IPS-18c (cell line): ENCODE results near the gene HIVEP3.

Experiments used
- H3K4me3 ChIP-seq: 2 replicates; pipeline ENCODE4 v1.7.0; 2013; ENCODE audit warnings: low read depth, mild to moderate bottlenecking, low read length, moderate library complexity; ENCODE audit not compliant: insufficient read depth
- H3K9me3 ChIP-seq: one replicate; pipeline ENCODE4 v1.6.1; 2013; ENCODE audit warnings: mild to moderate bottlenecking, low read length, moderate library complexity; ENCODE audit not compliant: control insufficient read depth, insufficient read depth

Gene HIVEP3

GRCh38 chr1:41488040-41488951 is 430.4 kb downstream of the HIVEP3 start:
- Histone ChIP-seq H3K4me3 (no peak overlapping the region), H3K9me3 (no peaks in the 10 kb centered on the region)

- no peak overlapping the region for H3K4me3 ChIP-seq
- H3K9me3 ChIP-seq = no peaks in the 10 kb centered on the region
Observed at GRCh38 chr1:41487126-41488039, 431.3 kb downstream of the HIVEP3 start.

- no peak overlapping the region for H3K4me3 ChIP-seq
- no peaks in the 10 kb centered on the region for H3K9me3 ChIP-seq
Observed at GRCh38 chr1:41486371-41487125, 432.2 kb downstream of the HIVEP3 start.

- H3K4me3 ChIP-seq = no peak overlapping the region
- no peaks in the 10 kb centered on the region for H3K9me3 ChIP-seq
Observed at GRCh38 chr1:41486053-41486370, 432.7 kb downstream of the HIVEP3 start.

GRCh38 chr1:41485605-41486004 is 433.1 kb downstream of the HIVEP3 start:
- H3K9me3 ChIP-seq = no peaks in the 10 kb centered on the region
- H3K4me3 ChIP-seq = no peak overlapping the region

- Histone ChIP-seq H3K4me3 (no peak within 1 kb of the TSS), H3K9me3 (no peaks in the 10 kb centered on the region)
Observed at GRCh38 chr1:41484402-41485241, 434.1 kb downstream of the HIVEP3 start, which contains the start of gene EDN2. Gene EDN2, minus strand, starts transcription at chr1:41484683. Its CDS starts 82 bp downstream, at chr1:41484601.

- no peaks in the 10 kb centered on the region for H3K9me3 ChIP-seq
- H3K4me3 ChIP-seq = no peak overlapping the region
Observed at GRCh38 chr1:41483960-41484401, 434.7 kb downstream of the HIVEP3 start.

- Histone ChIP-seq H3K4me3 (no peak overlapping the region), H3K9me3 (no peaks in the 10 kb centered on the region)
Observed at GRCh38 chr1:41483001-41483850, 435.5 kb downstream of the HIVEP3 start.

- Histone ChIP-seq H3K4me3 (no peak overlapping the region), H3K9me3 (no peaks in the 10 kb centered on the region)
Observed at GRCh38 chr1:41482001-41482765, 436.5 kb downstream of the HIVEP3 start.

- Histone ChIP-seq H3K9me3 (no peaks in the 10 kb centered on the region), H3K4me3 (no peak overlapping the region)
Observed at GRCh38 chr1:41481109-41481775, 437.5 kb downstream of the HIVEP3 start.

- H3K4me3 ChIP-seq = no peak overlapping the region
- H3K9me3 ChIP-seq = no peaks in the 10 kb centered on the region
Observed at GRCh38 chr1:41480204-41481108, 438.3 kb downstream of the HIVEP3 start.

- H3K4me3 ChIP-seq = no peak overlapping the region
- no peaks in the 10 kb centered on the region for H3K9me3 ChIP-seq
Observed at GRCh38 chr1:41479808-41480160, 438.9 kb downstream of the HIVEP3 start.

- no peak overlapping the region for H3K4me3 ChIP-seq
Observed at GRCh38 chr1:41479000-41479807, 439.5 kb downstream of the HIVEP3 start.

More at GRCh38 chr1:41479000-41479807, 439.5 kb downstream of the HIVEP3 start:
- no peaks in the 10 kb centered on the region for H3K9me3 ChIP-seq
